GM12878 (cell line): Measurements from ENCODE around the gene DHX32. TPM values are rescaled to one million over a fixed set of nuclear protein-coding genes. Genes with fewer than 3 reads are reported as not detected.

Experiments used
- ATAC-seq: fragments of 200-7000 bp; cut with Tn5 transposase; 3 replicates; pipeline ENCODE4 v1.9.1; 2020; ENCODE audit warnings: mild to moderate bottlenecking, moderate library complexity
- Bru-seq: library from RNA; stranded (reverse); fragments of 400-500 nt; gene quantifications from one replicate; lab custom pipeline; 2021; lab: Mats Ljungman, UMichigan
- BruChase-seq, 2 experiments: library from RNA; stranded (reverse); fragments of 400-500 nt; gene quantifications; one replicate each; lab custom pipeline; 2021; lab: Mats Ljungman, UMichigan
- BruUV-seq: library from RNA; stranded (reverse); fragments of 400-500 nt; replicated peaks from 2 replicates; lab custom pipeline; 2021; lab: Mats Ljungman, UMichigan
- CTCF ChIA-PET: fragments of 300-600 bp; sonication (Branson Sonifier 250); formaldehyde crosslinking; extraction: SDS; loops from one replicate; lab custom pipeline; 2021; ENCODE audit warnings: inconsistent platforms; lab: Yijun Ruan, JAX
- POLR2A ChIA-PET: fragments of 350-600 bp; formaldehyde crosslinking; extraction: SDS; loops from one replicate; lab custom pipeline; 2021; ENCODE audit warnings: inconsistent platforms; lab: Charles Lee
- RAD21 ChIA-PET: fragments of 300-600 bp; sonication (Branson Sonifier 250); formaldehyde crosslinking; loops from one replicate; lab custom pipeline; 2023; ENCODE audit warnings: antibody characterized with exemption; ENCODE audit not compliant: unreplicated experiment; lab: Charles Lee
- SMC1A ChIA-PET: fragments of 300-600 bp; sonication (Branson Sonifier 250); formaldehyde crosslinking; loops from one replicate; lab custom pipeline; 2023; ENCODE audit not compliant: unreplicated experiment, uncharacterized antibody; lab: Charles Lee
- DNase-seq: peaks from one replicate; pipeline ENCODE4 v3.0.0-alpha.2; 2011; ENCODE audit warnings: low read depth, low spot score
- FAIRE-seq: peaks from 3 replicates; lab custom pipeline; 2011; peaks lifted over from hg19 to GRCh38; lab: Jason Lieb, UNC
- H2AFZ ChIP-seq: 2 replicates; pipeline ENCODE4 v1.6.0; 2011; ENCODE audit warnings: low read depth, low read length, control low read depth; ENCODE audit not compliant: control insufficient read depth
- H3K27ac ChIP-seq: 2 replicates; pipeline ENCODE4 v1.5.1; 2011; ENCODE audit warnings: control low read depth; ENCODE audit not compliant: control insufficient read depth, insufficient read depth
- H3K27me3 ChIP-seq, 2 experiments: replicated peaks in 1 of 2; 2 replicates each; pipeline versions ENCODE4 v1.6.0 to v1.6.1; 2011; ENCODE audit warnings: low read length in 1 of 2; ENCODE audit not compliant: control insufficient read depth in 2 of 2, insufficient read depth in 2 of 2
- H3K36me3 ChIP-seq, 2 experiments: 2 replicates each; pipeline ENCODE4 v1.5.1; 2011; ENCODE audit warnings: low read length in 1 of 2; ENCODE audit not compliant: control insufficient read depth in 2 of 2, insufficient read depth in 2 of 2
- H3K4me1 ChIP-seq: 2 replicates; pipeline ENCODE4 v1.6.1; 2011; ENCODE audit warnings: mild to moderate bottlenecking, low read length, moderate library complexity, mixed read lengths; ENCODE audit not compliant: control insufficient read depth, insufficient read depth
- H3K4me2 ChIP-seq: 2 replicates; pipeline ENCODE4 v1.6.0; 2011; ENCODE audit warnings: control low read depth; ENCODE audit not compliant: control insufficient read depth, insufficient read depth
- H3K4me3 ChIP-seq: fragments of 200-600 bp; sonication (generic); 2 replicates; pipeline ENCODE4 v1.5.1; 2016
- H3K79me2 ChIP-seq: 2 replicates; pipeline ENCODE4 v1.6.0; 2011; ENCODE audit warnings: low read length; ENCODE audit not compliant: control insufficient read depth, insufficient read depth
- H3K9ac ChIP-seq: 2 replicates; pipeline ENCODE4 v1.8.0; 2011; ENCODE audit warnings: low read length, control low read depth, mixed read lengths; ENCODE audit not compliant: control insufficient read depth, insufficient read depth
- H3K9me3 ChIP-seq: replicated peaks from 3 replicates; pipeline ENCODE4 v1.5.1; 2011; ENCODE audit warnings: mild to moderate bottlenecking, low read length; ENCODE audit not compliant: control insufficient read depth, insufficient read depth
- H4K20me1 ChIP-seq: 2 replicates; pipeline ENCODE4 v1.6.0; 2011; ENCODE audit not compliant: control insufficient read depth, insufficient read depth
- BMI1 ChIP-seq: fragments of 450-650 bp; IDR thresholded peaks from 2 replicates; pipeline ENCODE4 v1.6.1; 2016; ENCODE audit warnings: mild to moderate bottlenecking, moderate library complexity, borderline replicate concordance
- E2F4 ChIP-seq: IDR thresholded peaks from 2 replicates; pipeline ENCODE4 v1.6.1; 2012; ENCODE audit warnings: low read depth, low read length, improper control_type of control experiment
- MTA2 ChIP-seq: fragments of 450-650 bp; IDR thresholded peaks from 2 replicates; pipeline ENCODE4 v1.6.1; 2016; ENCODE audit warnings: low read depth, mild to moderate bottlenecking, moderate library complexity
- MTA3 ChIP-seq: IDR thresholded peaks from 2 replicates; pipeline ENCODE4 v1.6.1; 2012; ENCODE audit warnings: low read length, inconsistent platforms, borderline replicate concordance
- MYC ChIP-seq: IDR thresholded peaks from 2 replicates; pipeline ENCODE4 v1.6.1; 2011; ENCODE audit warnings: mild to moderate bottlenecking, low read length, moderate library complexity, inconsistent platforms; ENCODE audit not compliant: insufficient read depth, insufficient replicate concordance, insufficient read length, severe bottlenecking
- RFX5 ChIP-seq: IDR thresholded peaks from 2 replicates; pipeline ENCODE4 v1.6.1; 2011; ENCODE audit warnings: low read depth, low read length, improper control_type of control experiment
- SMAD5 ChIP-seq: IDR thresholded peaks from 2 replicates; pipeline ENCODE4 v1.6.1; 2016; ENCODE audit warnings: antibody characterized with exemption, low read depth
- ZNF217 ChIP-seq: fragments of 450-650 bp; IDR thresholded peaks from 2 replicates; pipeline ENCODE4 v1.6.1; 2017; ENCODE audit warnings: antibody characterized with exemption, mild to moderate bottlenecking
- ZSCAN29 ChIP-seq: fragments of 450-650 bp; IDR thresholded peaks from 2 replicates; pipeline ENCODE4 v1.6.1; 2017; ENCODE audit warnings: mild to moderate bottlenecking, moderate library complexity
- WGBS: methylation state at CpG from one replicate; pipeline ENCODE4 v1.1.6; 2016; ENCODE audit warnings: low lambda C conversion rate; ENCODE audit not compliant: insufficient replicate concordance, insufficient coverage; ENCODE audit errors: missing lambda C conversion rate; 5-methylcytosine and 5-hydroxymethylcytosine counted together
- in situ Hi-C: fragments of 300-500 bp; cut with MboI; formaldehyde crosslinking; loops from 9 replicates; pipeline ENCODE4 v1.14.3; 2018; ENCODE audit warnings: mixed read lengths
- intact Hi-C: fragments of 100-400 bp; cut with micrococcal nuclease; formaldehyde crosslinking; loops from one replicate; pipeline ENCODE4 v1.14.2; 2022; ENCODE audit not compliant: unreplicated experiment
- long read RNA-seq, 2 experiments: library from polyadenylated mRNA; unstranded; transcript quantifications; one replicate each; pipeline ENCODE4 v2.0.0, GENCODE V29; 2019 to 2020
- polyA minus RNA-seq, 3 experiments: library from RNA; depleted of rRNA, polyadenylated mRNA; stranded (reverse); fragments of >200 nt; gene quantifications; 2 replicates each; pipeline ENCODE4 v1.2.3, GENCODE V29; 2011
- polyA plus RNA-seq, 11 experiments: library from polyadenylated mRNA; depleted of rRNA in 4 of 11; unstranded in 6 of 11; stranded (reverse) in 5 of 11; fragments of >200 nt; fragmentation: Nextera tagmentation in 4 of 11; fragmentation: Illumina TruSeq in 1 of 11; extraction: Ambion mirVana in 4 of 11; extraction: Trizol in 1 of 11; gene quantifications; 1 replicate in 1 of 11; 2 replicates in 10 of 11; pipeline versions ENCODE4 v1.2.1 to v1.2.3, GENCODE V29; 2011 to 2016; ENCODE audit warnings: inconsistent platforms in 2 of 11, missing spikeins in 2 of 11, low read depth in 1 of 11
- total RNA-seq, 4 experiments: library from RNA; depleted of rRNA in 3 of 4; stranded (reverse); fragments of >200 nt in 3 of 4; fragmentation: Illumina TruSeq in 1 of 4; extraction: Trizol in 1 of 4; gene quantifications; 2 replicates each; pipeline versions ENCODE4 v1.2.1 to v1.2.3, GENCODE V29; 2013 to 2021
- TF ChIP-seq, protein P1 (sequence below): fragments of 450-650 bp; IDR thresholded peaks from 2 replicates; pipeline ENCODE4 v1.6.1; 2017; ENCODE audit warnings: mild to moderate bottlenecking, moderate library complexity

The DHX32 gene
- total RNA-seq (2013; cell fraction: nucleolus; rRNA removed), result 28.5 TPM in 2 replicates
- total RNA-seq (2014; rRNA removed) (16.7 TPM in 2 replicates), total RNA-seq (2014; rRNA removed; fragmentation: Illumina TruSeq; extraction: Trizol) (17.0 and 17.2 TPM in 2 replicates), total RNA-seq (2021) (19.8 and 21.4 TPM in 2 replicates), polyA plus RNA-seq (2011; rRNA removed) (10.4 and 13.3 TPM in 2 replicates), polyA plus RNA-seq (2014; fragmentation: Illumina TruSeq; extraction: Trizol) (15.1 and 18.9 TPM in 2 replicates), polyA plus RNA-seq (2014; fragmentation: Nextera tagmentation; extraction: Ambion mirVana) (1 to 10 TPM; 5.4 to 7.7 TPM), polyA plus RNA-seq (2014; rRNA removed) (10.7 and 15.3 TPM in 2 replicates), polyA plus RNA-seq (2016; fragmentation: Nextera tagmentation; extraction: Ambion mirVana) (10 to 100 TPM; 17.5 to 21.0 TPM), polyA minus RNA-seq (2011; rRNA and poly(A)+ RNA removed) (11.6 and 14.6 TPM in 2 replicates), Bru-seq, nascent RNA (percentile 62 among the genes with signal in this experiment), BruChase-seq, experiment 1, labeled RNA remaining after a 6-hour chase (percentile 54 among the genes with signal in this experiment), BruChase-seq, experiment 2, labeled RNA remaining after a 2-hour chase (percentile 61 among the genes with signal in this experiment)
- polyA plus RNA-seq (2011; ENCODE audit: low read depth), result 10.8 TPM
- polyA plus RNA-seq (2011; cell fraction: cytosol; rRNA removed), result 5.3 and 5.9 TPM in 2 replicates
- 6.8 and 8.2 TPM in 2 replicates for polyA plus RNA-seq (2011; cell fraction: nucleus; rRNA removed)
- 9.6 and 14.9 TPM in 2 replicates for polyA plus RNA-seq (2012)
- polyA minus RNA-seq (2011; cell fraction: cytosol; rRNA and poly(A)+ RNA removed), result 4.9 and 6.1 TPM in 2 replicates
- 4.2 and 4.6 TPM in 2 replicates for polyA minus RNA-seq (2011; cell fraction: nucleus; rRNA and poly(A)+ RNA removed)
- long read RNA-seq, experiment 1, partial matches to known transcripts, result 1 of 4 reads
- long read RNA-seq, experiment 1, other reads (novel, unspliced or antisense), result 3 of 4 reads
- long read RNA-seq, experiment 2, partial matches to known transcripts, result 0 of 15 reads
- long read RNA-seq, experiment 2, other reads (novel, unspliced or antisense), result 12 of 15 reads

DNA sequence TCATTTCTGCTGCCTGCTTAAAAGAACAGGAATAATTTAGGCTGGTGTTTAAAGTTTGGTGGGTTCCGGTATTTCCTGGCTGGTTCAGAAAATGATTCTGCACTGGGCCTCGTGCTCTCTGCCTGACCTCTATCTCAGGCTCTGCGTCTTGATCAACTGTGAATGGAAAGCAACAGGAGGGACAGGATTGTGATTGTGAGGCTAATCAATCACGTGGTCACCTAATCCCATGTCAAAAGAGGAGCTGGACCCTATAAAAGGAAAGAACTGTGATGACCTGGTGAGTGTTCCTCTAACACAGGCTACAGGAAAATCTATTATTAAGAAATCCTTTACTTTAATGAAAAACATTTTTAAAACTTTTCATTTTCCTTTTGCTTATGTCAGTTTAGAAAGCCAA, at the start of gene DHX32:
DHX32 (minus strand) TSS at position 101 of the 400 bp plus-strand sequence. CDS start 468 bp downstream, outside the sequence.
- in situ Hi-C loops, result no loop called here
- H3K9me3 ChIP-seq, result peaks cover 3% of the 10 kb centered on the region; the same call in 2 of the 3 replicates
- ChIA-PET CTCF (interaction anchor here (1.3 to 2.3 kb wide), 2 partner anchors 10 to 12 kb away, joined by 5 to 9 read pairs; no protein-coding TSS in a partner anchor), RAD21 (no interaction called here), SMC1A (interaction anchor here (2.6 kb wide), 1 partner anchor 13 kb away, joined by 9 read pairs; no protein-coding TSS in a partner anchor), POLR2A (no interaction called here)
- TF ChIP-seq MYC, result no peak
- TF ChIP-seq, protein P1, sequence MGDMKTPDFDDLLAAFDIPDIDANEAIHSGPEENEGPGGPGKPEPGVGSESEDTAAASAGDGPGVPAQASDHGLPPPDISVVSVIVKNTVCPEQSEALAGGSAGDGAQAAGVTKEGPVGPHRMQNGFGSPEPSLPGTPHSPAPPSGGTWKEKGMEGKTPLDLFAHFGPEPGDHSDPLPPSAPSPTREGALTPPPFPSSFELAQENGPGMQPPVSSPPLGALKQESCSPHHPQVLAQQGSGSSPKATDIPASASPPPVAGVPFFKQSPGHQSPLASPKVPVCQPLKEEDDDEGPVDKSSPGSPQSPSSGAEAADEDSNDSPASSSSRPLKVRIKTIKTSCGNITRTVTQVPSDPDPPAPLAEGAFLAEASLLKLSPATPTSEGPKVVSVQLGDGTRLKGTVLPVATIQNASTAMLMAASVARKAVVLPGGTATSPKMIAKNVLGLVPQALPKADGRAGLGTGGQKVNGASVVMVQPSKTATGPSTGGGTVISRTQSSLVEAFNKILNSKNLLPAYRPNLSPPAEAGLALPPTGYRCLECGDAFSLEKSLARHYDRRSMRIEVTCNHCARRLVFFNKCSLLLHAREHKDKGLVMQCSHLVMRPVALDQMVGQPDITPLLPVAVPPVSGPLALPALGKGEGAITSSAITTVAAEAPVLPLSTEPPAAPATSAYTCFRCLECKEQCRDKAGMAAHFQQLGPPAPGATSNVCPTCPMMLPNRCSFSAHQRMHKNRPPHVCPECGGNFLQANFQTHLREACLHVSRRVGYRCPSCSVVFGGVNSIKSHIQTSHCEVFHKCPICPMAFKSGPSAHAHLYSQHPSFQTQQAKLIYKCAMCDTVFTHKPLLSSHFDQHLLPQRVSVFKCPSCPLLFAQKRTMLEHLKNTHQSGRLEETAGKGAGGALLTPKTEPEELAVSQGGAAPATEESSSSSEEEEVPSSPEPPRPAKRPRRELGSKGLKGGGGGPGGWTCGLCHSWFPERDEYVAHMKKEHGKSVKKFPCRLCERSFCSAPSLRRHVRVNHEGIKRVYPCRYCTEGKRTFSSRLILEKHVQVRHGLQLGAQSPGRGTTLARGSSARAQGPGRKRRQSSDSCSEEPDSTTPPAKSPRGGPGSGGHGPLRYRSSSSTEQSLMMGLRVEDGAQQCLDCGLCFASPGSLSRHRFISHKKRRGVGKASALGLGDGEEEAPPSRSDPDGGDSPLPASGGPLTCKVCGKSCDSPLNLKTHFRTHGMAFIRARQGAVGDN, result no peak
- no peak for TF ChIP-seq E2F4
- no peak for TF ChIP-seq RFX5
- no peak for TF ChIP-seq BMI1
- no peak for TF ChIP-seq MTA2
- no peak for TF ChIP-seq SMAD5
- no peak for TF ChIP-seq ZNF217
- no peak for TF ChIP-seq MTA3
- no peak for TF ChIP-seq ZSCAN29
- no peaks in the 10 kb centered on the region for H4K20me1 ChIP-seq
- H3K27me3 ChIP-seq, result no peaks in the 10 kb centered on the region
- ATAC-seq (no peak), FAIRE-seq (no peak), DNase-seq (no peak)
- no peak within 1 kb of the TSS for H3K9ac ChIP-seq
- intact Hi-C loops, result no loop called here
- H3K4me1 ChIP-seq, result no peaks in the 10 kb centered on the region
- H3K4me2 ChIP-seq, result no peak within 1 kb of the TSS
- H3K79me2 ChIP-seq, result no peaks in the 10 kb centered on the region
- no peak within 1 kb of the TSS for H3K4me3 ChIP-seq
- H3K36me3 ChIP-seq, result no peaks in the 10 kb centered on the region
- no TSS peak for BruUV-seq
- no peak within 1 kb of the TSS for H3K27ac ChIP-seq
- WGBS, result 75% methylated on average over 4 of the region's 4 CpGs
- no peak within 1 kb of the TSS for H2AFZ ChIP-seq
